HG03139 (cell line): Measurements from ENCODE around the gene ADCY1.

Experiments used
- ATAC-seq: cut with Tn5 transposase; IDR thresholded peaks from one replicate; pipeline ENCODE4 v1.9.1; 2021; ENCODE audit not compliant: unreplicated experiment

ADCY1 gene

GRCh38 chr7:45649560-45650346, 75.6 kb downstream of the ADCY1 start:
- no peak for ATAC-seq

- ATAC-seq: no peak
Observed at GRCh38 chr7:45650404-45651394, 76.5 kb downstream of the ADCY1 start.

- ATAC-seq: no peak
Observed at GRCh38 chr7:45651540-45651939, 77.4 kb downstream of the ADCY1 start.

- ATAC-seq: no peak
Observed at GRCh38 chr7:45652630-45653029, 78.5 kb downstream of the ADCY1 start.

- no peak for ATAC-seq
Observed at GRCh38 chr7:45653209-45653907, 79.2 kb downstream of the ADCY1 start.

- no peak for ATAC-seq
Observed at GRCh38 chr7:45654341-45654740, 80.2 kb downstream of the ADCY1 start.

- ATAC-seq: no peak
Observed at GRCh38 chr7:45655539-45655938, 81.4 kb downstream of the ADCY1 start.

- ATAC-seq: no peak
Observed at GRCh38 chr7:45656431-45656830, 82.3 kb downstream of the ADCY1 start.

GRCh38 chr7:45657136-45657889, 83.1 kb downstream of the ADCY1 start:
- no peak for ATAC-seq

- no peak for ATAC-seq
Observed at GRCh38 chr7:45657890-45658715, 83.9 kb downstream of the ADCY1 start.

- ATAC-seq: no peak
Observed at GRCh38 chr7:45658716-45659495, 84.7 kb downstream of the ADCY1 start.

- no peak for ATAC-seq
Observed at GRCh38 chr7:45659496-45660139, 85.5 kb downstream of the ADCY1 start.

GRCh38 chr7:45660201-45660900, 86.2 kb downstream of the ADCY1 start:
- no peak for ATAC-seq

- no peak for ATAC-seq
Observed at GRCh38 chr7:45660901-45661211, 86.7 kb downstream of the ADCY1 start.

- ATAC-seq: no peak
Observed at GRCh38 chr7:45661302-45661995, 87.3 kb downstream of the ADCY1 start.

GRCh38 chr7:45662018-45662417, 87.8 kb downstream of the ADCY1 start:
- ATAC-seq: no peak

GRCh38 chr7:45662540-45663166, 88.5 kb downstream of the ADCY1 start:
- no peak for ATAC-seq
